GM18951 (cell line): ENCODE data around the gene TNNC1.

ENCODE experiments used
- POLR2A ChIP-seq: IDR thresholded peaks from 4 replicates; pipeline ENCODE4 v1.6.1; 2011; ENCODE audit warnings: mild to moderate bottlenecking; ENCODE audit not compliant: insufficient read length, insufficient read depth; ENCODE audit errors: extremely low read depth
- in situ Hi-C: fragments of 300-500 bp; cut with MboI; formaldehyde crosslinking; loops from one replicate; pipeline ENCODE4 v1.12.0; 2022; ENCODE audit warnings: low sequenced_read_pairs, mixed read lengths, inconsistent platforms; ENCODE audit not compliant: unreplicated experiment

The TNNC1 gene

GRCh38 chr3:52479877-52480575 lies 26.2 kb upstream of the TNNC1 start:
- no peak for TF ChIP-seq POLR2A
- in situ Hi-C loops: no loop called here

- in situ Hi-C loops: no loop called here
- TF ChIP-seq POLR2A: no peak
These were observed 25.4 kb upstream of the TNNC1 start for GRCh38 chr3:52479037-52479876.

GRCh38 chr3:52477796-52478095 lies 23.9 kb upstream of the TNNC1 start:
- in situ Hi-C loops: no loop called here
- TF ChIP-seq POLR2A: no peak

- in situ Hi-C loops: no loop called here
- TF ChIP-seq POLR2A: no peak
These were observed 23.4 kb upstream of the TNNC1 start for GRCh38 chr3:52477076-52477795.

GRCh38 chr3:52473026-52473425 lies 19.2 kb upstream of the TNNC1 start:
- in situ Hi-C loops: no loop called here
- TF ChIP-seq POLR2A: no peak

GRCh38 chr3:52472239-52473000 lies 18.6 kb upstream of the TNNC1 start:
- TF ChIP-seq POLR2A: no peak
- in situ Hi-C loops: no loop called here

GRCh38 chr3:52471371-52472238 lies 17.8 kb upstream of the TNNC1 start:
- in situ Hi-C loops: no loop called here
- no peak for TF ChIP-seq POLR2A

GRCh38 chr3:52470920-52471319 lies 17.1 kb upstream of the TNNC1 start:
- in situ Hi-C loops: no loop called here
- TF ChIP-seq POLR2A: no peak

GRCh38 chr3:52469001-52469400 lies 15.2 kb upstream of the TNNC1 start:
- in situ Hi-C loops: no loop called here
- TF ChIP-seq POLR2A: no peak

- in situ Hi-C loops: no loop called here
- no peak for TF ChIP-seq POLR2A
These were observed 14.5 kb upstream of the TNNC1 start for GRCh38 chr3:52468336-52468735.

GRCh38 chr3:52463416-52463815 lies 9.6 kb upstream of the TNNC1 start:
- TF ChIP-seq POLR2A: no peak
- in situ Hi-C loops: no loop called here

GRCh38 chr3:52461874-52462273 lies 8.0 kb upstream of the TNNC1 start:
- in situ Hi-C loops: no loop called here
- TF ChIP-seq POLR2A: no peak
